Heart right ventricle (tissue), 16 donors: ENCODE results near the gene SELENBP1. TPM values are rescaled to one million over a fixed set of nuclear protein-coding genes. Genes with fewer than 3 reads are reported as not detected.
"Not testable (repeated sequence)": the region's sequence is repeated elsewhere in the genome, so short reads cannot be mapped to it uniquely, and the experiment has no call there.

Experiments used
- ATAC-seq, 8 donors: fragments of 200-7000 bp; cut with Tn5 transposase; one replicate each; pipeline ENCODE4 v1.9.1; 2020; ENCODE audit warnings: mild to moderate bottlenecking in 8 of 8, moderate library complexity in 8 of 8, moderate number of reproducible peaks in 1 of 8
- DNase-seq, 2 donors: peaks; one replicate each; pipeline ENCODE4 v3.0.0-alpha.2; 2020
- H3K27ac ChIP-seq, 10 donors: fragments of 200-600 bp; sonication (generic) in 2 of 10; one replicate each; pipeline versions ENCODE4 v1.5.0 to v1.8.0; 2020 to 2022; ENCODE audit warnings: mild to moderate bottlenecking in 3 of 10
- H3K27me3 ChIP-seq, 7 donors: fragments of 200-600 bp; one replicate each; pipeline ENCODE4 v1.8.0; 2021 to 2022; ENCODE audit warnings: mild to moderate bottlenecking in 2 of 7
- H3K36me3 ChIP-seq, 9 donors: fragments of 200-600 bp; sonication (generic) in 1 of 9; one replicate each; pipeline versions ENCODE4 v1.5.0 to v1.8.0; 2020 to 2022; ENCODE audit warnings: mild to moderate bottlenecking in 2 of 9
- H3K4me1 ChIP-seq, 9 donors: fragments of 200-600 bp; sonication (generic) in 1 of 9; one replicate each; pipeline versions ENCODE4 v1.5.0 to v1.8.0; 2020 to 2022; ENCODE audit warnings: mild to moderate bottlenecking in 4 of 9
- H3K4me3 ChIP-seq, 10 donors: fragments of 200-600 bp; sonication (generic) in 2 of 10; one replicate each; pipeline versions ENCODE4 v1.5.0 to v1.8.0; 2020 to 2022; ENCODE audit warnings: mild to moderate bottlenecking in 7 of 10, moderate library complexity in 2 of 10
- H3K9me3 ChIP-seq, 11 donors: fragments of 200-600 bp in 10 of 11; sonication (generic) in 2 of 11; one replicate each; pipeline versions ENCODE4 v1.5.0 to v1.8.0; 2013 to 2022; ENCODE audit warnings: mild to moderate bottlenecking in 2 of 11, control low read depth in 1 of 11, moderate library complexity in 1 of 11
- CTCF ChIP-seq, 9 donors: fragments of 200-600 bp; sonication (generic) in 2 of 9; IDR thresholded peaks; one replicate each; pipeline versions ENCODE4 v1.5.0 to v1.8.0; 2021 to 2022; ENCODE audit warnings: antibody characterized with exemption in 9 of 9, mild to moderate bottlenecking in 5 of 9, moderate library complexity in 1 of 9
- WGBS, 2 donors: extraction: QIAGEN DNeasy Blood & Tissue Kit; methylation state at CpG; one replicate each; pipeline ENCODE4 v1.1.7; 2013; ENCODE audit warnings: inconsistent platforms in 1 of 2; 5-methylcytosine and 5-hydroxymethylcytosine counted together
- intact Hi-C, 10 donors: fragments of 100-400 bp; cut with DNase I; formaldehyde crosslinking; loops; one replicate each; pipeline versions ENCODE4 v1.11.1 to v1.14.2; 2022
- polyA plus RNA-seq, 2 donors: library from polyadenylated mRNA; stranded (reverse); fragments of 200-250 nt; gene quantifications; one replicate each; pipeline ENCODE4 v1.2.3, GENCODE V29; 2013
- total RNA-seq, 10 donors: library from RNA; stranded (reverse); fragmentation: NEBNext Ultra II Directional in 3 of 10; extraction: Animal tissue kit (Norgen Biotek cat#: 25700) in 3 of 10; gene quantifications; one replicate each; pipeline versions ENCODE4 v1.2.1 to v1.2.4, GENCODE V29; 2021 to 2023
- donor health status: Arrhythmogenic right ventricular cardiomyopathy.
- donor health status: ischemic (EF 13 %, LVEDD 7.1; RV severe dilation, severe dysfunction).
- donor health status: healthy with polysubstance abuse.
- donor health status: DM: no; HTN: yes; CAD: no.
- donor health status: DM: no; HTN: no; CAD: no.
- donor health status: ischemic (EF 25% LVEDD 6.9; RV normal size, moderate dysfunction).
- donor health status: ischemic (EF 25% LVEDD 5.7; RV mildly dilated, moderate dysfunction).
- donor health status: healthy.
- donor health status: DM: yes; HTN: yes; CAD: no.
- donor health status: Ischemic cardiomyopathy.
- donor health status: ischemic (EF 35%, LVEDD 5.7; RV mildly dilated, moderate dysfunction).
- donor health status: nonischemic (EF 11% LVEDD 7.7; RV severe dilation, severe dysfunction).
- donor health status: DM: yes; HTN: yes; CAD: no.
- donor health status: PGD.
- donor health status: ischemic (EF 29% LVEDD 5.4; RV normal size, mild dysfunction).
- donor health status: nonischemic (EF 23%, LVEDD 6.1; RV moderate dilation, normal function).

The SELENBP1 gene
- total and polyA plus RNA-seq, 12 donors: 20.7 to 112 (median 56.2) TPM

- Histone ChIP-seq H3K9me3 (peaks cover 0 to 21% (median 0%) of the 10 kb centered on the region in 11 donors), H3K27ac (no peak overlapping the region), H3K4me1 (peaks cover 0 to 8% (median 6%) of the 10 kb centered on the region in 9 donors), H3K36me3 (no peaks in the 10 kb centered on the region), H3K4me3 (no peak overlapping the region), H3K27me3 (no peaks in the 10 kb centered on the region)
- ATAC-seq (no peak), DNase-seq (no peak)
- no peak for TF ChIP-seq CTCF (IDR thresholded peaks at IDR 0.05)
- intact Hi-C loops: no loop called here
- 85 to 87% methylated on average over 6 of the region's 6 CpGs for WGBS, 2 donors
Observed at GRCh38 chr1:151352021-151352718, 20.3 kb downstream of the SELENBP1 start.

- 94 to 96% methylated on average over 9 of the region's 9 CpGs for WGBS, 2 donors
- intact Hi-C loops, H3K27ac ChIP-seq, H3K36me3 ChIP-seq, H3K27me3 ChIP-seq, H3K4me3 ChIP-seq, DNase-seq, ATAC-seq: not testable (repeated sequence)
- peaks cover 0 to 21% (median 0%) of the 10 kb centered on the region in 11 donors for H3K9me3 ChIP-seq
- peaks cover 0 to 20% (median 13%) of the 10 kb centered on the region in 9 donors for H3K4me1 ChIP-seq
Observed at GRCh38 chr1:151350323-151350722, 22.2 kb downstream of the SELENBP1 start.

GRCh38 chr1:151347523-151348246 is 24.8 kb downstream of the SELENBP1 start:
- DNase-seq: no peak
- Histone ChIP-seq H3K9me3 (peaks cover 0 to 21% (median 0%) of the 10 kb centered on the region in 11 donors), H3K4me1 (peaks cover 0 to 25% (median 13%) of the 10 kb centered on the region in 9 donors), H3K36me3 (peaks cover 0 to 33% (median 16%) of the 10 kb centered on the region in 9 donors), H3K4me3 (peak overlapping the region in 9 of 10 donors; percentile 56 to 78 (median 66)), H3K27me3 (no peaks in the 10 kb centered on the region), H3K27ac (peak overlapping the region in 8 of 10 donors; percentile 82 to 95 (median 90))
- no peak for ATAC-seq
- intact Hi-C loops: loop anchor here in 7 of 10 donors (1.0 to 10.0 kb wide), 7 partner anchors 21 to 153 kb away; partner anchors contain the start of genes PIP5K1A (in 5 of the 7), VPS72 (in 5 of the 7), PSMB4 (in 4 of the 7) and PI4KB (in 1 of the 7)
- 29 to 32% methylated on average over 12 of the region's 12 CpGs for WGBS, 2 donors
- TF ChIP-seq CTCF (IDR thresholded peaks at IDR 0.05): no peak

- Histone ChIP-seq H3K4me1 (peaks cover 0 to 25% (median 13%) of the 10 kb centered on the region in 9 donors), H3K4me3 (peak within 1 kb of the TSS; percentile 56 to 82 (median 68)), H3K27me3 (no peaks in the 10 kb centered on the region), H3K9me3 (peaks cover 0 to 15% (median 0%) of the 10 kb centered on the region in 11 donors), H3K27ac (peak within 1 kb of the TSS; percentile 16 to 95 (median 89)), H3K36me3 (peaks cover 0 to 41% (median 16%) of the 10 kb centered on the region in 9 donors)
- TF ChIP-seq CTCF (IDR thresholded peaks at IDR 0.05): no peak
- intact Hi-C loops: loop anchor here in 7 of 10 donors (1.0 to 10.0 kb wide), 7 partner anchors 20 to 152 kb away; partner anchors contain the start of genes PIP5K1A (in 5 of the 7), VPS72 (in 5 of the 7), PSMB4 (in 4 of the 7) and PI4KB (in 1 of the 7)
- 0 to 1% methylated on average over 38 of the region's 38 CpGs for WGBS, 2 donors
- ATAC-seq (peak; percentile 96 to 99 (median 98)), DNase-seq (peak; percentile 89 to 95)
Observed at GRCh38 chr1:151346769-151347522, 25.6 kb downstream of the SELENBP1 start, which contains the start of gene RFX5. Gene RFX5, minus strand, starts transcription at chr1:151347252. Its CDS starts 932 bp downstream, at chr1:151346320.
